Endodermal cell (in vitro differentiated cells): ENCODE results near the gene ST3GAL5. TPM values are rescaled to one million over a fixed set of nuclear protein-coding genes. Genes with fewer than 3 reads are reported as not detected.

ENCODE experiments used
- DNase-seq: peaks from one replicate; pipeline ENCODE4 v3.0.0-alpha.2; 2017
- H3K27ac ChIP-seq: 2 replicates; pipeline ENCODE4 v1.5.1; 2013; ENCODE audit warnings: mild to moderate bottlenecking, low read depth, low read length, moderate library complexity
- H3K27me3 ChIP-seq: 2 replicates; pipeline ENCODE4 v1.6.1; 2013; ENCODE audit warnings: mild to moderate bottlenecking, low read length, moderate library complexity; ENCODE audit not compliant: insufficient read depth, control insufficient read depth, poor library complexity, severe bottlenecking
- H3K36me3 ChIP-seq: 2 replicates; pipeline ENCODE4 v1.7.0; 2013; ENCODE audit warnings: mild to moderate bottlenecking, low read length, moderate library complexity; ENCODE audit not compliant: control insufficient read depth, insufficient read depth
- H3K4me1 ChIP-seq: one replicate; pipeline ENCODE4 v1.7.0; 2013; ENCODE audit warnings: low read length; ENCODE audit not compliant: control insufficient read depth, insufficient read depth
- H3K4me3 ChIP-seq: 2 replicates; pipeline ENCODE4 v1.5.1; 2013; ENCODE audit warnings: mild to moderate bottlenecking, low read length, moderate library complexity
- H3K9ac ChIP-seq: 2 replicates; pipeline ENCODE4 v1.6.1; 2013; ENCODE audit warnings: mild to moderate bottlenecking, low read length, moderate library complexity; ENCODE audit not compliant: poor library complexity, severe bottlenecking; ENCODE audit errors: extremely low read depth
- H3K9me3 ChIP-seq: 2 replicates; pipeline ENCODE4 v1.6.1; 2013; ENCODE audit warnings: mild to moderate bottlenecking, low read length, moderate library complexity; ENCODE audit not compliant: control insufficient read depth
- H3K27ac Mint-ChIP-seq: 2 replicates; pipeline ENCODE4 v1.8.0; 2020; ENCODE audit warnings: mixed read lengths
- H3K27me3 Mint-ChIP-seq: 2 replicates; pipeline ENCODE4 v1.8.0; 2021; ENCODE audit warnings: mild to moderate bottlenecking, mixed read lengths; ENCODE audit not compliant: insufficient read depth
- H3K36me3 Mint-ChIP-seq: 2 replicates; pipeline ENCODE4 v1.8.0; 2020; ENCODE audit warnings: low read depth, mixed read lengths
- H3K4me1 Mint-ChIP-seq: 2 replicates; pipeline ENCODE4 v1.8.0; 2020; ENCODE audit warnings: mixed read lengths
- H3K4me3 Mint-ChIP-seq: 2 replicates; pipeline ENCODE4 v1.8.0; 2020; ENCODE audit warnings: mild to moderate bottlenecking, moderate library complexity, mixed read lengths
- H3K9me3 Mint-ChIP-seq: 2 replicates; pipeline ENCODE4 v1.8.0; 2020; ENCODE audit warnings: mild to moderate bottlenecking, mixed read lengths
- CTCF ChIP-seq: fragments of 200-600 bp; sonication (generic); conservative IDR thresholded peaks from 2 replicates; pipeline ENCODE4 v1.5.0; 2021; ENCODE audit warnings: antibody characterized with exemption, mild to moderate bottlenecking
- WGBS, 2 experiments: methylation state at CpG; one replicate each; pipeline versions ENCODE4 v1.1.5 to v1.1.7; 2013; ENCODE audit warnings: missing lambda C conversion rate in 2 of 2, mixed read lengths in 1 of 2; ENCODE audit not compliant: insufficient coverage in 1 of 2, insufficient read length in 1 of 2; 5-methylcytosine and 5-hydroxymethylcytosine counted together
- total RNA-seq, 2 donors: library from RNA; stranded (reverse); fragmentation: NEBNext Ultra II Directional in 1 of 2; extraction: Animal tissue kit (Norgen Biotek cat#: 25700) in 1 of 2; gene quantifications; 2 replicates in 1 of 2; 3 replicates in 1 of 2; pipeline ENCODE4 v1.2.1, GENCODE V29; 2021

Gene ST3GAL5
- total RNA-seq, 2 donors from 2014 or later, result 26.6 to 27.4 TPM

GRCh38 chr2:85852937-85853498 is 35.8 kb downstream of the ST3GAL5 start:
- Mint-ChIP-seq H3K9me3 (no peaks in the 10 kb centered on the region), H3K4me1 (no peaks in the 10 kb centered on the region), H3K36me3 (peaks cover 72% of the 10 kb centered on the region), H3K27me3 (no peaks in the 10 kb centered on the region), H3K4me3 (no peak overlapping the region), H3K27ac (no peak overlapping the region)
- no peak for TF ChIP-seq CTCF
- Histone ChIP-seq H3K27me3 (no peaks in the 10 kb centered on the region), H3K4me1 (no peaks in the 10 kb centered on the region), H3K27ac (no peak overlapping the region), H3K9me3 (no peaks in the 10 kb centered on the region), H3K4me3 (no peak overlapping the region), H3K36me3 (peaks cover 80% of the 10 kb centered on the region), H3K9ac (no peak overlapping the region)
- DNase-seq, result no peak
- 95 to 96% methylated on average over 11 of the region's 11 CpGs for WGBS, 2 experiments

GRCh38 chr2:85852152-85852840 is 36.5 kb downstream of the ST3GAL5 start:
- no peak for DNase-seq
- Histone ChIP-seq H3K4me3 (no peak overlapping the region), H3K4me1 (no peaks in the 10 kb centered on the region), H3K27me3 (no peaks in the 10 kb centered on the region), H3K27ac (no peak overlapping the region), H3K9ac (no peak overlapping the region), H3K9me3 (no peaks in the 10 kb centered on the region), H3K36me3 (peaks cover 81% of the 10 kb centered on the region)
- no peak for TF ChIP-seq CTCF
- no peaks in the 10 kb centered on the region for H3K9me3 Mint-ChIP-seq
- no peak overlapping the region for H3K27ac Mint-ChIP-seq
- 97 to 100% methylated on average over 6 to 11 of the region's 11 CpGs for WGBS, 2 experiments
- H3K4me1 Mint-ChIP-seq, result no peaks in the 10 kb centered on the region
- no peaks in the 10 kb centered on the region for H3K27me3 Mint-ChIP-seq
- H3K36me3 Mint-ChIP-seq, result peaks cover 71% of the 10 kb centered on the region
- H3K4me3 Mint-ChIP-seq, result no peak overlapping the region

GRCh38 chr2:85851253-85852151 is 37.3 kb downstream of the ST3GAL5 start:
- no peaks in the 10 kb centered on the region for H3K27me3 Mint-ChIP-seq
- H3K36me3 ChIP-seq, result peaks cover 87% of the 10 kb centered on the region
- H3K27ac Mint-ChIP-seq, result peak overlapping the region; percentile 17
- no peak overlapping the region for H3K4me3 ChIP-seq
- WGBS, 2 experiments, result 92 to 95% methylated on average over 8 to 11 of the region's 11 CpGs
- H3K9me3 ChIP-seq, result no peaks in the 10 kb centered on the region
- no peaks in the 10 kb centered on the region for H3K9me3 Mint-ChIP-seq
- no peak for TF ChIP-seq CTCF
- H3K27ac ChIP-seq, result no peak overlapping the region
- H3K4me1 Mint-ChIP-seq, result no peaks in the 10 kb centered on the region
- H3K27me3 ChIP-seq, result no peaks in the 10 kb centered on the region
- peaks cover 78% of the 10 kb centered on the region for H3K36me3 Mint-ChIP-seq
- no peak overlapping the region for H3K4me3 Mint-ChIP-seq
- no peak for DNase-seq
- H3K9ac ChIP-seq, result no peak overlapping the region
- H3K4me1 ChIP-seq, result no peaks in the 10 kb centered on the region
